Calu3 (cell line): Measurements from ENCODE around the gene GRK1. TPM values are rescaled to one million over a fixed set of nuclear protein-coding genes. Genes with fewer than 3 reads are reported as not detected.

ENCODE experiments used
- BruUV-seq: library from RNA; stranded (reverse); fragments of 400-500 nt; replicated peaks from 2 replicates; lab custom pipeline; 2021; lab: Mats Ljungman, UMichigan
- CTCF ChIA-PET: fragments of 300-600 bp; sonication (Branson Sonifier 250); formaldehyde crosslinking; loops from one replicate; lab custom pipeline; 2022; ENCODE audit warnings: antibody characterized with exemption; lab: Charles Lee
- DNase-seq: peaks from one replicate; pipeline ENCODE4 v3.0.0; 2022
- H3K27ac Mint-ChIP-seq: one replicate; pipeline ENCODE4 v1.8.0; 2022; ENCODE audit warnings: mixed read lengths; ENCODE audit not compliant: unreplicated experiment
- H3K27me3 Mint-ChIP-seq: one replicate; pipeline ENCODE4 v1.8.0; 2022; ENCODE audit warnings: mixed read lengths; ENCODE audit not compliant: unreplicated experiment
- H3K36me3 Mint-ChIP-seq: one replicate; pipeline ENCODE4 v1.8.0; 2022; ENCODE audit warnings: mild to moderate bottlenecking, moderate library complexity, mixed read lengths; ENCODE audit not compliant: insufficient read depth, unreplicated experiment
- H3K4me1 Mint-ChIP-seq: one replicate; pipeline ENCODE4 v1.8.0; 2022; ENCODE audit warnings: mild to moderate bottlenecking, low read depth, mixed read lengths; ENCODE audit not compliant: unreplicated experiment
- H3K4me3 Mint-ChIP-seq: one replicate; pipeline ENCODE4 v1.8.0; 2022; ENCODE audit warnings: mild to moderate bottlenecking, low read depth, moderate library complexity, mixed read lengths; ENCODE audit not compliant: unreplicated experiment
- H3K9me3 Mint-ChIP-seq: one replicate; pipeline ENCODE4 v1.8.0; 2022; ENCODE audit warnings: low read depth, mixed read lengths; ENCODE audit not compliant: unreplicated experiment
- intact Hi-C: fragments of 100-400 bp; cut with micrococcal nuclease; formaldehyde crosslinking; loops from one replicate; pipeline ENCODE4 v1.10.0; 2022; ENCODE audit not compliant: unreplicated experiment
- total RNA-seq: library from RNA; stranded (reverse); gene quantifications from 2 replicates; pipeline ENCODE4 v1.2.3, GENCODE V29; 2022
- TF ChIP-seq, protein P1 (sequence below): fragments of 200-600 bp; IDR thresholded peaks from one replicate; pipeline ENCODE4 v1.8.0; 2022; ENCODE audit warnings: antibody characterized with exemption; ENCODE audit not compliant: unreplicated experiment

Gene GRK1
- total RNA-seq, 1 experiment from 2014 or later, result not detected

GRCh38 chr13:113736258-113736731, 69.3 kb downstream of the GRK1 start:
- no peak for DNase-seq
- TF ChIP-seq, protein P1, sequence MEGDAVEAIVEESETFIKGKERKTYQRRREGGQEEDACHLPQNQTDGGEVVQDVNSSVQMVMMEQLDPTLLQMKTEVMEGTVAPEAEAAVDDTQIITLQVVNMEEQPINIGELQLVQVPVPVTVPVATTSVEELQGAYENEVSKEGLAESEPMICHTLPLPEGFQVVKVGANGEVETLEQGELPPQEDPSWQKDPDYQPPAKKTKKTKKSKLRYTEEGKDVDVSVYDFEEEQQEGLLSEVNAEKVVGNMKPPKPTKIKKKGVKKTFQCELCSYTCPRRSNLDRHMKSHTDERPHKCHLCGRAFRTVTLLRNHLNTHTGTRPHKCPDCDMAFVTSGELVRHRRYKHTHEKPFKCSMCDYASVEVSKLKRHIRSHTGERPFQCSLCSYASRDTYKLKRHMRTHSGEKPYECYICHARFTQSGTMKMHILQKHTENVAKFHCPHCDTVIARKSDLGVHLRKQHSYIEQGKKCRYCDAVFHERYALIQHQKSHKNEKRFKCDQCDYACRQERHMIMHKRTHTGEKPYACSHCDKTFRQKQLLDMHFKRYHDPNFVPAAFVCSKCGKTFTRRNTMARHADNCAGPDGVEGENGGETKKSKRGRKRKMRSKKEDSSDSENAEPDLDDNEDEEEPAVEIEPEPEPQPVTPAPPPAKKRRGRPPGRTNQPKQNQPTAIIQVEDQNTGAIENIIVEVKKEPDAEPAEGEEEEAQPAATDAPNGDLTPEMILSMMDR, result no peak
- no peaks in the 10 kb centered on the region for H3K27me3 Mint-ChIP-seq
- no peaks in the 10 kb centered on the region for H3K9me3 Mint-ChIP-seq
- intact Hi-C loops, result no loop called here
- no peak overlapping the region for H3K4me3 Mint-ChIP-seq
- no peaks in the 10 kb centered on the region for H3K36me3 Mint-ChIP-seq
- no peak overlapping the region for H3K27ac Mint-ChIP-seq
- BruUV-seq, result no TSS peak
- CTCF ChIA-PET, result no interaction called here
- H3K4me1 Mint-ChIP-seq, result no peaks in the 10 kb centered on the region

- Mint-ChIP-seq H3K4me3 (no peak overlapping the region), H3K4me1 (no peaks in the 10 kb centered on the region), H3K36me3 (no peaks in the 10 kb centered on the region), H3K9me3 (no peaks in the 10 kb centered on the region), H3K27me3 (no peaks in the 10 kb centered on the region), H3K27ac (no peak overlapping the region)
- no peak for DNase-seq
- intact Hi-C loops, result no loop called here
- TF ChIP-seq, protein P1, result no peak
- CTCF ChIA-PET, result no interaction called here
- no TSS peak for BruUV-seq
Observed at GRCh38 chr13:113737803-113738202, 70.8 kb downstream of the GRK1 start.

- no peak overlapping the region for H3K27ac Mint-ChIP-seq
- no peak overlapping the region for H3K4me3 Mint-ChIP-seq
- H3K27me3 Mint-ChIP-seq, result no peaks in the 10 kb centered on the region
- no peaks in the 10 kb centered on the region for H3K9me3 Mint-ChIP-seq
- H3K4me1 Mint-ChIP-seq, result no peaks in the 10 kb centered on the region
- intact Hi-C loops, result no loop called here
- DNase-seq, result no peak
- H3K36me3 Mint-ChIP-seq, result no peaks in the 10 kb centered on the region
- BruUV-seq, result no TSS peak
- TF ChIP-seq, protein P1, result no peak
- CTCF ChIA-PET, result no interaction called here
Observed at GRCh38 chr13:113739527-113740285, 72.7 kb downstream of the GRK1 start.

DNA sequence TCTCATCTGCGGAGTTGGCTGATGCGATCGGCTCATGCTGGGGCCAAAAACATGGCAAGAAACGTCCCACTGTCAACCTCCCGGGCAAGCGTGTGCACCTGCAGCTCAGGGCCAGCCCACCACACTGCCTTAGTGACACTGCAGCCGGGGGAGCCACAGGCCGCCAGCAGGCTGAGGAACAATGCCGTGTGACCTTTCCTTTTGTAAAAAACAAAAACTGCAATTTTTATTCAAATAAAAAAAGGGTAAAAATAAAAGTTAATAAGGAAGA, 73.2 kb downstream of the GRK1 start:
- Mint-ChIP-seq H3K9me3 (no peaks in the 10 kb centered on the region), H3K36me3 (no peaks in the 10 kb centered on the region), H3K4me1 (no peaks in the 10 kb centered on the region), H3K4me3 (no peak overlapping the region), H3K27me3 (no peaks in the 10 kb centered on the region), H3K27ac (no peak overlapping the region)
- no TSS peak for BruUV-seq
- intact Hi-C loops, result no loop called here
- TF ChIP-seq, protein P1, result no peak
- DNase-seq, result no peak
- CTCF ChIA-PET, result no interaction called here
